Measurements from ENCODE around the gene ZNF24.

DNA sequence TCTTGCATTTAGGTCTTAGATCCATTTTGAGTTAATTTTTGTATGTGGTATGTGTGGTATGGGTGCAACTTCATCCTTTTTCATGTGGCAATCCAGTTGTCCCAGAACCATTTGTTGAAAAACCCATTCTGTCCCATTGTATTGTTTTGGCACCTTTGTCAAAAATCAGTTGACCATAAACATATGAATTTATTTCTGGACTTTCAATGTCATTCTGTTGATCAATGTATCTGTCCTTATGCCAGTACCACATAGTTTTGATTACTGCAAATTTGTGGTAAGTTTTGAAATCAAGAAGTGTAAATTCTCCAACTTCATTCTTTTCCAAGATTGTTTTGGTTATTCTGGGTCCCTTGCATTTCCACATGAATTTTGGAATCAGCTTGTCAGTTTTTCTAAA lies 49.5 kb upstream of the ZNF24 start:
- TF ChIP-seq POLR2AphosphoS5 (IDR thresholded peaks at IDR 0.05; ENCODE audit: low read depth) = no peak
- no peak for TF ChIP-seq EZH2 (IDR thresholded peaks at IDR 0.05; ENCODE audit: low read depth, unreplicated experiment)
- TF ChIP-seq CTCF (conservative IDR thresholded peaks at IDR 0.05; ENCODE audit: low read depth in 2 of 2) = no peak
- TF ChIP-seq, protein P1, sequence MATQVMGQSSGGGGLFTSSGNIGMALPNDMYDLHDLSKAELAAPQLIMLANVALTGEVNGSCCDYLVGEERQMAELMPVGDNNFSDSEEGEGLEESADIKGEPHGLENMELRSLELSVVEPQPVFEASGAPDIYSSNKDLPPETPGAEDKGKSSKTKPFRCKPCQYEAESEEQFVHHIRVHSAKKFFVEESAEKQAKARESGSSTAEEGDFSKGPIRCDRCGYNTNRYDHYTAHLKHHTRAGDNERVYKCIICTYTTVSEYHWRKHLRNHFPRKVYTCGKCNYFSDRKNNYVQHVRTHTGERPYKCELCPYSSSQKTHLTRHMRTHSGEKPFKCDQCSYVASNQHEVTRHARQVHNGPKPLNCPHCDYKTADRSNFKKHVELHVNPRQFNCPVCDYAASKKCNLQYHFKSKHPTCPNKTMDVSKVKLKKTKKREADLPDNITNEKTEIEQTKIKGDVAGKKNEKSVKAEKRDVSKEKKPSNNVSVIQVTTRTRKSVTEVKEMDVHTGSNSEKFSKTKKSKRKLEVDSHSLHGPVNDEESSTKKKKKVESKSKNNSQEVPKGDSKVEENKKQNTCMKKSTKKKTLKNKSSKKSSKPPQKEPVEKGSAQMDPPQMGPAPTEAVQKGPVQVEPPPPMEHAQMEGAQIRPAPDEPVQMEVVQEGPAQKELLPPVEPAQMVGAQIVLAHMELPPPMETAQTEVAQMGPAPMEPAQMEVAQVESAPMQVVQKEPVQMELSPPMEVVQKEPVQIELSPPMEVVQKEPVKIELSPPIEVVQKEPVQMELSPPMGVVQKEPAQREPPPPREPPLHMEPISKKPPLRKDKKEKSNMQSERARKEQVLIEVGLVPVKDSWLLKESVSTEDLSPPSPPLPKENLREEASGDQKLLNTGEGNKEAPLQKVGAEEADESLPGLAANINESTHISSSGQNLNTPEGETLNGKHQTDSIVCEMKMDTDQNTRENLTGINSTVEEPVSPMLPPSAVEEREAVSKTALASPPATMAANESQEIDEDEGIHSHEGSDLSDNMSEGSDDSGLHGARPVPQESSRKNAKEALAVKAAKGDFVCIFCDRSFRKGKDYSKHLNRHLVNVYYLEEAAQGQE (IDR thresholded peaks at IDR 0.05; ENCODE audit: unreplicated experiment) = no peak
- no peak for TF ChIP-seq EZH2phosphoT487 (IDR thresholded peaks at IDR 0.05; ENCODE audit: unreplicated experiment)
- no peak for TF ChIP-seq JUNB (IDR thresholded peaks at IDR 0.05; ENCODE audit: unreplicated experiment)
- no peak for TF ChIP-seq ZNF462 (CRISPR knock-in tag; IDR thresholded peaks at IDR 0.05)
- TF ChIP-seq STAT1 (IDR thresholded peaks at IDR 0.05; ENCODE audit: unreplicated experiment) = no peak
- no peak for TF ChIP-seq ZNF331 (CRISPR knock-in tag; IDR thresholded peaks at IDR 0.05; ENCODE audit: low read depth)
- no peak for TF ChIP-seq CREB1 (CRISPR knock-in tag; IDR thresholded peaks at IDR 0.05; ENCODE audit: low read depth)
